T-helper 1 cell treated with Interleukin-12 subunit alpha and Interleukin-12 subunit beta and Interleukin-4 antibody, amounts not matched to agents 30 ng/mL and 1 ng/mL, for 36 hours (primary cell): ENCODE results near the gene GMCL1. TPM values are rescaled to one million over a fixed set of nuclear protein-coding genes. Genes with fewer than 3 reads are reported as not detected.

Experiments
- intact Hi-C: fragments of 100-400 bp; cut with micrococcal nuclease; formaldehyde crosslinking; loops from one replicate; pipeline ENCODE4 v1.15.1; 2024
- total RNA-seq: library from RNA; stranded (reverse); gene quantifications from 2 replicates; pipeline ENCODE4 v1.2.3, GENCODE V29; 2022

Gene GMCL1
- total RNA-seq, 1 donor from 2014 or later: 30.4 TPM

- intact Hi-C loops: no loop called here
Measured at GRCh38 chr2:69918401-69918800, 88.9 kb downstream of the GMCL1 start.

- intact Hi-C loops: no loop called here
Measured at GRCh38 chr2:69923116-69923515, 93.7 kb downstream of the GMCL1 start.

- intact Hi-C loops: no loop called here
Measured at GRCh38 chr2:69926849-69927515, 97.5 kb downstream of the GMCL1 start.

Other genes starting within 250 kb of the GMCL1 start
- gene AAK1, start 185.9 kb upstream of the GMCL1 start, total RNA-seq: 106 and 113 TPM in 2 replicates
- 67.1 and 69.9 TPM in 2 replicates for gene ANXA4, start 87.5 kb upstream of the GMCL1 start, total RNA-seq
- gene SNRNP27, start 64.3 kb downstream of the GMCL1 start, total RNA-seq: 53.3 and 55.1 TPM in 2 replicates
- 30.2 and 32.0 TPM in 2 replicates for gene MXD1, start 85.4 kb downstream of the GMCL1 start, total RNA-seq
- gene ASPRV1, start 132.0 kb downstream of the GMCL1 start, total RNA-seq: 1.1 TPM in 2 replicates